Measurements from ENCODE around the gene SUPT7L.

SUPT7L gene, protein sequence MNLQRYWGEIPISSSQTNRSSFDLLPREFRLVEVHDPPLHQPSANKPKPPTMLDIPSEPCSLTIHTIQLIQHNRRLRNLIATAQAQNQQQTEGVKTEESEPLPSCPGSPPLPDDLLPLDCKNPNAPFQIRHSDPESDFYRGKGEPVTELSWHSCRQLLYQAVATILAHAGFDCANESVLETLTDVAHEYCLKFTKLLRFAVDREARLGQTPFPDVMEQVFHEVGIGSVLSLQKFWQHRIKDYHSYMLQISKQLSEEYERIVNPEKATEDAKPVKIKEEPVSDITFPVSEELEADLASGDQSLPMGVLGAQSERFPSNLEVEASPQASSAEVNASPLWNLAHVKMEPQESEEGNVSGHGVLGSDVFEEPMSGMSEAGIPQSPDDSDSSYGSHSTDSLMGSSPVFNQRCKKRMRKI

DNA sequence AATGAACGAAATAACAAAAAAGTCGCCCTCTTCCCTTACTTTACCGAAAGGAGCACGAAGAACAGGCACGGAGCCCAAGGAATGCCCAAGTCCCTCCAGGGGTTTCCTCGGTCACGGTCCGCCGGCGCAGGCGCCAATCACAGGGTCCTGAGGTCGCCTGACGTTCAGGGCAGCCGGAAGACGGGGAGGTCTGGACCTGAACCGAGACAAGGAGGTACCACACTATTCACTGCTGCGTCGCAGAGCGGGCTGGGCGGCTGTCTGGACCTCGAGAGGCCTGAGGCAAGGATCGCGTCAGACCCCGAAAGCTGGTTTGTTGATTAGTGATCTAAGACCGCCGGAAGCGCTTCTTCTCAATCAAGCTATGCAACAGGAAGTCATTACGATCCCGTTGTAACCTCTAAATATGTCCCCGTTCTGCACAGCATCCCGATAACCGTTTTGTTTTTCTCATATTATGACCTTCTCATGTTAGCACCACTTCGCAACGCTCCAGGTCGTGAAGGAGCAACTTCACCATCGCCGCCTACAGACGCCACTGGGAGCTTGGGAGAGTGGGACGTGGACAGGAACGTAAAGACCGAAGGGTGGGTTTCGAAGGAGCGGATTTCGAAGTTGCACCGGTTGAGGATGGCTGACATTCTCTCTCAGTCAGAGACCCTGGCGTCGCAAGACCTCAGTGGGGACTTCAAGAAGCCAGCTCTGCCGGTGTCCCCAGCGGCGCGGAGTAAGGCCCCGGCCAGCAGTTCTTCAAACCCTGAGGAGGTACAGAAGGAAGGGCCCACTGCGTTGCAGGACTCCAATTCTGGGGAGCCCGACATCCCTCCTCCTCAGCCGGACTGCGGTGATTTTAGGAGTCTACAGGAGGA, at the start of gene SUPT7L, which contains the start of gene SLC4A1AP:
Gene SUPT7L, minus strand, starts transcription at position 330 of the 869 bp plus-strand sequence. CDS start 1,422 bp downstream, outside the sequence.
Gene SLC4A1AP, plus strand, starts transcription at position 605 of the 869 bp plus-strand sequence. Its CDS starts 26 bp downstream, at position 631.
- DNase-seq (ENCODE audit: low spot score) = peak; percentile 82

DNA sequence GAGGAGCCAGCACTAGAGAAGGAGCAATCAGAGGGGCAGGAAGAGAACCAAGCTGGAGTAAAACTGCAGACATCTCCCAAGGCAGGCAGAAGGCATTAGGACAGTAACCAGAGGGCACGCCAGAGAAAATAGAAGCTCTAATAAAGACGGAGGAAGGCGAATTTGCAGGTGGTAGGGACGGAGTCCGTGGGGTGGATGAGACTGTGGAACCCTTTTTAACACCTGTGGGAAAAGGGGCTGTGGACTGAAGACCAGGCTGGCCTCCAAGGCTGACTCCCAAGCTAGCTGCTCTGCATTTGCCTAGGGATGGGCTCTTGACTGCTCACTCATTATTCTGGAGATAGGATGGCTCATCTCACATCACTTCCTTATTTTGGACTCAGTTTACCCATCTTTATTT, 49.8 kb upstream of the SUPT7L start:
- DNase-seq (ENCODE audit: low spot score) = no peak

DNA sequence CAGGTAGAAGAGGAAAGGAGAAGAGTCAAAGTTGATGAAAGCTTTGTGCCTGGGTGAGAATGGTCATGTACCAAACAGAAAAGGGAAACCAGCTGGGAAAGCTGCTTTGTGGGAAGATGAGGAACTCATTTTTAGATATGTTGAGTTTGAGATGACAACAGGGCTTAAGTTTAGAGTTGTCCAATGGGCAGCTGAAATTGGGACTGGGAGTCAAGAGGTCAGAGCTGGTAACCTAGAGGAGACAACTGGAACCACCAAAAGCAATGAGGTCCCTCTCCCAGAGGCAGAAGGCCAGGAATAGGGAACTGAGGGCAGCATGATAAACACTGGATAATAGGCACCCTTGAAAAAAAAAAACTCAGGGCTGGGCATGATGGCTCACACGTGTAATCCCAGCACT, 49.1 kb upstream of the SUPT7L start:
- DNase-seq (ENCODE audit: low spot score) = no peak

DNA sequence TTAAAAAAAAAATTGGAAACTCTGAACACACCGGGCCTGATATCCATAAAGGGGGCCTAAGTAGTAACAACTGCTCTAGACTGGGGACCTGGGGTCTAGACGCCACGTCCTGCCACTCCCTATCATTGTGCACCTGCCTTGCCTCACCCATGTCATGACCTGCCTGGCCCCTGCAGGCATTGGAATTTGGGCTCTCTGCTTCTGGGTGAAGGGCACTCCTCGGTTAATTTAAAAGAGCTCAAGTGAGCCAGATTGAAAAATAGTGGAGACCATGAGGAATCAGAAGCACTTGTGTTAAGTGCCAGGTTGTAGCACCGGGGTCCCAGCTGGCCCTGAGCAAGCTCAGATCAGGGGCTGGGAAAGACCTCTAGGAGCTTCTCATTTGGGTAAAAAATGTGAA, 48.4 kb upstream of the SUPT7L start:
- no peak for DNase-seq (ENCODE audit: low spot score)

DNA sequence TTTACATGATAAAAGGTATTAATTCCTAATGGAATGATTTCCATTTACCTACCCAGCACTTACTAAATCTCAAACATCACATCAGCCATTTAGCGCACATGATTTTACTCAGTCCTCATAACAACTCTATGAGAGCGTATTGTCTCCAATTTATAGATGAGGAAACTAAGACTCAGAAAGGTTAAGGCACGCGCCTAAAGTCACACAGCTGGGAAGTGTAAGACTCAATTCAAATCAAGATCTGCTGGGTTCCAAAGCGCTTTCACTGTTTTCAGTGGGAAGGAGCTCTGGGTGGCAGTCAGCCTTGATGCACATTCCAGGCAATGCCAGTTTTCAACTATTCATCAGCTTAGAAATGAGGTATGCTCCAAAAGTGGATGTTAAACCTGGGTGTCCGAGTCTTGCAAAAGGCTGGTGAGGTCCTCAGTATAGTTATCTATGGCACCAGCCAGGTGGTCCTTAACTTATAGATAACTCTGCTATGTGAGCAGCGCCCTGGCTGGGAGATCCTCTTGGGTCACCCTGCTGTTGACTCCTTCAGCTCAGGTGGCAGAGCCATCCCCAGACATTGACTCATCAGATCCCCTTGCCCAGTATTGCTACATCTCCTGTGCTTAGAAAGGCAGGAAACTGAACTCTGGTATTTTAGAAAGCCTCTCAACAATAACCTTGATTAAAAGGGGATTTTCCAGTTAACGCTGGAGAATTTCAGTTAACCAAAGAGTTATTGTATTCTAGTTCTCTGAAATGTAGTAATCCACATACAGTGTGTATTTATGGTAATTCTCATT, 47.4 kb upstream of the SUPT7L start:
- no peak for DNase-seq (ENCODE audit: low spot score)

DNA sequence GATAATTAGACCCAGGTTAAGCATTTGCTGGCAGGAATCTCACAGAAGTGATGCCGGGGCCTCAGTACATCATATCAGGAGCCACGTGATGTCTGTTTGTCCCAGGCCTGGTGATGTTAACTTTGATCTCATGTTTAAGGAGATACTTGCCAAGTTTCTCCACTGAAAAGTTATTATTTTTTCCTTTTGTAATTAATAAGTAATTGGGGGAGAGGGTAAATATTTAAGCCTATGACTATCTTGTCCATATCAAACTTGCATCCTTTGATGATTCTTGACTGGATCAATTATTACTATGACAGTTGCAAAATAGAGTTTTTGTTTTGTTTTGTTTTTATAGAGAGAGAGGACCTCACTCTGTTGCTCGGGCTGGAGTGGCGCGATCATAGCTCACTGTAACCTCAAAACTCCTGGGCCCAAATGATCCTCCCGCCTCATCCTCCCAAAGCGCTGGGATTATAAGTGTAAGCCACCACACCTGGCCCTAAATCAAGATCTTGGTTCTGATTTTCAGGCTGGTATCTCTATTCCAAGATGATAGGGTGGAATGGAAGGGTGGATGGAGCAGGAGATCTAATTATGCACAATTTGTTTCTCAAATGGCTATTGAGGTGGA, 46.7 kb upstream of the SUPT7L start:
- DNase-seq (ENCODE audit: low spot score) = no peak

DNA sequence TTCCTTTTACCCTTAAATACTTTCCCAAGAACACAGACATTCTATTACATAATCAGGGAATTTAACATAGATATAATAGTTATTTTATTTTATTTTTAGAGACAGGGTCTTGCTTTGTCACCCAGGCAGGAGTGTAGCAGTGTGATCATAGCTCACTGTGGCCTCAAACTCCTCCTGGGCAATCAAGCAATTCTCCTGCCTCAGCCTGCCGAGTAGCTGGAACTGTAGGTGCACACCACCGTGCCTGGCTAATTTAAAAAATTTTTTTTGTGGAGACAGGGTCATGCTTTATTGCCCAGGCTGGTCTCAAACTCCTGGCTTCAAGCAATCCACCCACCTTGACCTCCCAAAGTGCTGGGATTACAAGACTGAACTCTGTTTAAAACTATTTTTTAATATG, 45.9 kb upstream of the SUPT7L start:
- DNase-seq (ENCODE audit: low spot score) = no peak

DNA sequence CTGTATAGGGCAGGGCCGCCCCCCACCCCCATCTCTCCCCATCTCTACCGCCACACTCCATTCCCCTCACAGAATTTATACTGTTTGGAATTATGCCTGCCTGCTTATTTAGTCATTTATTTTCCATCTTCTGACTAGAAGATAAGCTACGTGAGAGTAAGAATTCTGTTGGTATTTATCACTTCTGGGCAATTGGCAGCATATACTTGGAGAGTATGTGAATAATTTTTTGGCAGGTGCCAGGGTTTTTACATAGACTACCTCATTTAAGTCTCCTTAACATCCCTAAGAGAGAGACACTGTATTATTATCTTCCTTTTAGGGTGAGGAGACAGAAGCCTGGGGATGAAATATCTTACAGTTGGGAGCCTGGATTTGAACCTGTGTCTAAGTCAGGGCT, 45.3 kb upstream of the SUPT7L start:
- no peak for DNase-seq (ENCODE audit: low spot score)

DNA sequence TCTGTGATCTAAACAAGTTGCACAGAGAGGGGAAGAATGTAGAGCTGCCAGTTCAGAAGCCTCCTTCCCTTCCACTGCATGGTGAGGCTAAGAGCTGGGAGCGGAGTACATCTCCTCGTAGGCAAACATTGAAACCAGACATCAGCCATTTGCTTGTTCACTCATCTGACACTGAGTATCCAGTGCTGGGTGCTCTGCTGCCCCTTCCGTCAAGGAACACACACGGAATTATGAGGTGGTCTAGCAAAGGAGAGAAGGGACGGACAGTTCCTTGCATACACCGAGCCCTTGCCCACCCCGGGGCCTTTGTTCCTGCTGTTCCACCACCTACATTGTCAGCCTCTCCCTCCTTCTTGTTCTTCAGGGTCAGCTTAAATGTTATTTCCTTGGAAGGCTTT, 44.8 kb upstream of the SUPT7L start:
- DNase-seq (ENCODE audit: low spot score) = no peak

DNA sequence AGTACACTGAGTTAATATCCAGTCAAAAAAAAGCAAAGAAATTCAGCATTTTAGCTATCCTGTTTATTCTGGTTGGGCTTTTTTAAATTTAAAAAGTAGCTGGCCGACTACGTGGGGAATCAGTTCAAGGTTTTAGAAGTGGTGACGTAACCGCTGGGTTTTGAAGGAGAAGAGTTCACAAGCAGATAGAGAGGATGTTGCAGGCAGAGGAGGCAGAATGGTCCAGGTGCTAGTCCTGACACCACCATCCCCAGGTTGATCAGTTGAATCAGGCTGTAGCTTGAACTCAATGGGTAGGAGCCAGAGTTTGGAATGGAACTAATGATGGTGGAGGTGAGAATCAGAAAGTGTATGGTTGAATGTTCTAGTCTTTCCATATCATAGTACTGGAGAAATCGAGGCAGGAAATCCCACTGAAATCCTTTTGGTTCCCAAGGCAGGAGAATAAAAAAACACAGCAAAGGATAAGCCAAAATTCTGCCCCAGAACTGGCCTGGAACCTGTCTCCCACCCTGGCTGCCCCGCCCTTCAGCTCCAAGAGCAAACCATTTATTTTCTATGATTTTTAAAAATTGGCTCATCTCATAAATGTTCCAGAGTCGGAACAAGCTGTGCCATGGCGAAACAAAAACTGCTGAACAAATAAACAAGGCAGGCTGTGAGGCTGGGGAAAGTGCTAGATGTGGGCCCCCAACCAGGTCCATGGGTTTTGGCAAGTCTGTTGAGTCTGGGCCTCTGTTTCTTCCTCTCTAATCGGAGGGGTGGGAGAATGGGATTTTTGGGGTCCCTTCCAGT, 44.2 kb upstream of the SUPT7L start:
- DNase-seq (ENCODE audit: low spot score) = no peak

DNA sequence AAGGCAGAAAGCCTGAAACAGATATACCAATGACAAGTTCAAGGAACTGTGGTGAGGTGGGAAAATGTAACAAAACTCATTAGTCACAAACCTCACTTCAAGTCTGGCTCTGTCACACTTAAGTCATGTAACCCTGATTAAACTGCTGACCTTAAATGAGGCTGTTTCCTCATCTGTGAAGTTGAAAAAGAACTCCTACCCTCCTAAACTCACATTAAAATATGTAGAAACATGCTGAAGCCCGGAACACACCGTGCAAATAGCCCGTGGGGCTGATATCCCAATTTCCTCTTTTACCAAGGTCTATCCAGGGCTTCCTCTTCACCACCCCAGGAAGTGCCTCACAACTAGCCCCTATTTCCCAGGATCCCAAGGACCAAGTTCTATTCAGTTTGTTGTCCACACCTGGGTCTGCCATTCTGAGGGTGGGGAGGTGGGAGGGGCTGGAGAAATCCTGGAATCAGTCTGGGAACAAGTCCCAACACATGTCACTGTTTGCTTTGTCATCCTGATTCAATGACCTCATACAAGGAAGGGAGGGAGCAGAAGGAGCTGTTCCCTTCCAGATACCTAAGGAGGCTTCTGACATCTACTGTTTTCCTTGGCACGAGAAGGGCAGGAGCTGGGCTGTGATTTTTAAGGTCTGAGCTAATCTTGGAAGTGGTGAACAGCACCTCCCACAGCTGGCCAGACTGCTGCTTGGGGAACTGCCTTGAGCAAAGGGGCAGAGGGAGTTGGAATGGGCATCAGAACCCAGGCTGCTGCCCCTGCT, 42.6 kb upstream of the SUPT7L start:
- DNase-seq (ENCODE audit: low spot score) = no peak

DNA sequence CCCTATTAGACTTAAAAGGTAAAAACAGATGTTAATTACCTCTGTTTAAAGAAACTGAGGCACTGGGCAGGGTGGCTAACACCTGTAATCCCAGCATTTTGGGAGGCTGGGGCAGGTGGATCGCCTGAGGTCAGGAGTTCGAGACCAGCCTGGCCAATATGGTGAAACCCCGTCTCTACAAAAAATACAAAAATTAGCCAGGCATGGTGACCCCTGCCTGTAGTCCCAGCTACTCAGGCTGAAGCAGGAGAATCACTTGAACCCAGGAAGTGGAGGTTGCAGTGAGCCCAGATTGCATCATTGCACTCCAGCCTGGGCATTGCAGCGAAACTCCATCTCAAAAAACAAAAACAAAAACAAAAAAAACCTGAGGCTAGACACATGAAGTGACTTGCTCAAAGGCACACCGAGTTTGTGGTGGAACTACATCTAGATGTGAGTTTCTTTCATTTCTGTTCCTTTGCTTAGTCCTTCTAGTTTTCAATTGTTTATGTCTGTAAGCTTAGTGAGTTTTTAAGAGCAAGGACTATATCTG, 41.0 kb upstream of the SUPT7L start:
- no peak for DNase-seq (ENCODE audit: low spot score)

DNA sequence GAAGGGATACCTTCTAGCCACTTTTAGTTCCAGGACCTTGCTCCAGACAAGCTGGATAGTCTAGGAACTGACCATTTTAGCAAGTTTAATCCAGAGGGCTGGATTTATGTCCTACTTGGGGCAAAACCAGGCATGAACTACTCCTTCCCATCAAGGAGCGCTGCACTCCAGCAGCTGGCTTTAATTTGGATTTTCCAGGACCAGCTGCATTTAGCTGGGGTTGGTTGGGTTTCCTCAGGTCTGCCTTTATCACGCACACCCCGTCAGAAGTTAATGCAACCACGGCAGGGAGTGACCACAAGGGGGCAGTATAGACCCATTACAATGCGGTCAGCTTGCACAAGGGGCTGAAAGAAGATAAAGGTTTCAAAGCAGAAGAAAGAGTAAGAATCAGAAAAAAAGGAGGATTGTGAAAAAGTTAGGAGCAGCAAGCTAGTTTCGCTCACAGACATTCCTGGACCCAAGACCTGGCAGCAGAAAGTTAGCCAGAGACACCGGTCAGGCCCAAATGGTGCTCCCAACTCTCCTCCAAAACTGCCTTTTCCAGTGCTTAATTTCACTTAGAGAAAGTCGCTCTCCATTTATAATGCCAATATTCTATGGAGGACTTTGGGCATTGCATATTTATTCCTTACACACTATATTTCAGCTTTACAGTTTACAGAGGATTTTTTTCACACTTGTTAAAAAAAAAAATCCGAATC, 40.4 kb upstream of the SUPT7L start:
- DNase-seq (ENCODE audit: low spot score) = peak; percentile 61

DNA sequence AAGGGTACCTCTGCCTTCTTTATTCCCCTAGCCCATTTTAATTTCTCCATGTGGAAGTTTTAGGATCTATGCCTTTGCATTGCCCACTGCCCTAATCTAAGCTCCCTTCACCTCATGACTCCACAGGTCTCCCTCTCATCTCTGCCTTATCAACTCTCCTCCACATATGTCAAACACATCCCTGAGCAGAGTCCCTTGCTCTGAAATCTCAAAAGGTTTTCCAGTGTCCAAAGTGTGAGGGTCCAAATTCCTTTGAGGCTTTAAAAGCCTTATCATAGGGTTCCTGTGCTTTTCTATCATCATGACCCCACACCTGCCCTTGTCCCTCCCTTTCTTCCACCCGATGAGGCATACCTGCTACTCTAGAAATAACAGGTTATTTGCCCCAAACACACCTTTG, 38.9 kb upstream of the SUPT7L start:
- no peak for DNase-seq (ENCODE audit: low spot score)

DNA sequence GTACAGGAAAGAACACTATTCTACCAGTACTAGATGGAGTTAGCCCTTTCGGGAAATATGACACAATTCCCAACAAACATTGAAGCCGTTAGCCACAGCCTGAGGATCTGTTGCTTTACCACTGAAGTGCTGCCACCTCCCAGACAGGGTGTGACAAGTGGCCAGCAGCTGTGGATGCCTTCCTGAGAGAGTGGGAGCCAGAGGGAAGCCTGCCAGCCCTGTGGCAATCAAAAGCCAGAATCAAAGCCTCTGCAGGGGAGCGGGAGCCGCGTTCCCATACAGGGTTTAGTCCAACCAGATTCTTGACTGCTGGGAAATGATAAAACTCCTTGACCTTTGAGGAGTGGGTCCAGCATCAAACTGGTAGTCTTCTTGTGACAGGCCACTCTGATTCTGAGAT, 38.3 kb upstream of the SUPT7L start:
- DNase-seq (ENCODE audit: low spot score) = no peak

DNA sequence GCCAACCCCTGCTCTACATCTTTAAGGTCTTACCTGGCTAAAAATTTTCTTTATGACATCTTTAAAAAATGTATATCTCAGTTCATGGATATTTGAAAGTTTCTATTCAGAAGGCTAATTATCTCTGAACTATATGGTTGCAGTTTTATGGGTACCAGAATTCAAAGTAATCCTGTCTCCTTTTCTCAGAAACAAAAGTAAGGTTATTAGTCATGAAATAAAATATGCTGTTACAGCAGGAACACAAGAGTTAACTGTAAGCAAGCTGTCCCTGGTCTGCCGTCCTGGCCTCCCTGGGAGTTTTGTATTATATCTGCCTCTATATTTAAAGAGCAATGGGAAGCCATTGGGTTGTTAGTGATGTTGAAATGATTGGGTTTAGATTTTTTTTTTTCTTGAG, 34.2 kb upstream of the SUPT7L start:
- DNase-seq (ENCODE audit: low spot score) = no peak

DNA sequence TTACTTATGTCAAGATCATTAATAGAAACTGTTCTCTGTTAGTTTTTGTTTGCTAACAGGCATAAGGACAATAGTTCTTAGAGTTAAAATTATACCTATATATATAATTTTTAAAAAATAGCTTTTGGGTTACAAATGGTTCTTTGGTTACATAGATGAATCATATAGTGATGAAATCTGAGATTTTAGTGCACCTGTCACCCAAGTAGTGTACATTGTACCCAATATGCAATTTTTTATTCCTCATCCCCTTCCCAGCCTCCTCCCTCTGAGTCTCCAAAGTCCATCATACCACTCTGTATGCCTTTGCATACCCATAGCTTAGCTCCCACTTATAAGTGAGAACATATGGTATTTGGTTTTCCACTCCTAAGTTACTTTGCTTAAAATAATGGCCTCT, 26.6 kb upstream of the SUPT7L start:
- no peak for DNase-seq (ENCODE audit: low spot score)

DNA sequence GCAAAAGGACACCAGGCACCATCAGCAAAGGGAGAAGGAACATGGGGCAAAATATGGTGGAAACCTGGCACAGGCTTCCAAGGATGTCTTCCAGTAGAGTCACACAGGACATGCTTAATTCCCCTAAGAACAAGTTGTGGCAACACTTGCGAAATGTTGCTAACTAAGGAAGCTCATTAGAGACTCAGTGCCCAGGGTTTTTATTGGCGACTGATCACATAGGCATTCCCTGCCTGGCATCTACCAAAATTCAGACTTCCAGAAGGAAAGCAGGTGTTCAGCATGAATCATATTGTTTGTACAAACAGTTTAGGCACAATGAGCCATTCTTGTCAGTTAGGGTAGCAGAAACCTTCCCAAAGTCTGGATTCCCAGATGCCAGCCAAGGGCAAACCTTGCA, 26.0 kb upstream of the SUPT7L start:
- no peak for DNase-seq (ENCODE audit: low spot score)

DNA sequence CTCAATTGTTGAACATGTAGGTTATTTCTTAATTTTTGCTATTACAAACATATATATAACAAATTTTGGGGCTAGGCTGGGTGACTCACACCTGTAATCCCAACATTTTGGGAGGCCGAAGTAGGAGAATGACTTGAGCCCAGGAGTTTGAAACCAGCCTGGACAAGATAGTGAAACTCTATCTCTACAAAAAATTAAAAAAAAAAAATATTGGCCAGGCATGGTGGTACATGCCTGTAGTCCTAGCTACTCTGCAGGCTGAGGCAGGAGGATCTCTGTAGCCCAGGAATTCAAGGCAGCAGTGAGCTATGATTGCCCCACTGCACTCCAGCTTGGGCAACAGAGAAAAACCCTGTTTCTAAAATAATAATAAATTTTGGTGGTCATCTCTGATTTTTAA, 23.8 kb upstream of the SUPT7L start:
- no peak for DNase-seq (ENCODE audit: low spot score)
